Measurements from ENCODE around the gene SLC66A1.
"Not testable (repeated sequence)": the region's sequence is repeated elsewhere in the genome, so short reads cannot be mapped to it uniquely, and the experiment has no call there.

The SLC66A1 gene

DNA sequence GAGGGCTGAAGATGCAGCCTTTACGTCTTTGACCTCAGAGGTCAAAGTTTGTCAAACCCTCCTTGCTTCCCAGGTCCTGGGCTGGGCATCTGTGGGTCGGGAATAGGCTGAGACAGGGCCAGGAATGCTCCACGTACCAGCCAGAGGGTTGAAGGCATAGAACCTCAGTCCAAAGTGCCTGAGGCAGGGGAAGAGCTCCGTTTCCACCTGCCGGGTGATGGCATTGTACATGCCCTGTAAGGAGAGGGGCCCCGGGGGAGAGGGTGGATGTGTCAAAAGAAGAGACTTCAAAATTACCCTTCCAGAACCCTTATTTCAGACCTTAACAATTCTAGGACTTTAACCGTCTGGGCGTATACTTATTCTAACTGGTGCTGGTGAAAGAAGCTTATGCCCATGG lies 27.2 kb upstream of the SLC66A1 start:
- Histone ChIP-seq H3K36me3 (ENCODE audit: insufficient read depth) (no peaks in the 10 kb centered on the region), H4K20me1 (ENCODE audit: insufficient read depth) (no peaks in the 10 kb centered on the region), H3K4me2 (no peak overlapping the region), H3K9ac (no peak overlapping the region), H3K4me1 (ENCODE audit: low read depth, poor library complexity, severe bottlenecking) (no peaks in the 10 kb centered on the region), H3K79me2 (ENCODE audit: insufficient read depth, low read depth) (no peaks in the 10 kb centered on the region), H3K4me3 (IDR thresholded peaks at IDR 0.05; ENCODE audit: insufficient read depth, low read depth, low read length) (no peak overlapping the region), H2AFZ (ENCODE audit: low read depth) (no peak overlapping the region), H3K27ac (no peak overlapping the region), H3K27me3 (ENCODE audit: insufficient read depth, low read depth) (no peaks in the 10 kb centered on the region)
- TF ChIP-seq, protein P1, sequence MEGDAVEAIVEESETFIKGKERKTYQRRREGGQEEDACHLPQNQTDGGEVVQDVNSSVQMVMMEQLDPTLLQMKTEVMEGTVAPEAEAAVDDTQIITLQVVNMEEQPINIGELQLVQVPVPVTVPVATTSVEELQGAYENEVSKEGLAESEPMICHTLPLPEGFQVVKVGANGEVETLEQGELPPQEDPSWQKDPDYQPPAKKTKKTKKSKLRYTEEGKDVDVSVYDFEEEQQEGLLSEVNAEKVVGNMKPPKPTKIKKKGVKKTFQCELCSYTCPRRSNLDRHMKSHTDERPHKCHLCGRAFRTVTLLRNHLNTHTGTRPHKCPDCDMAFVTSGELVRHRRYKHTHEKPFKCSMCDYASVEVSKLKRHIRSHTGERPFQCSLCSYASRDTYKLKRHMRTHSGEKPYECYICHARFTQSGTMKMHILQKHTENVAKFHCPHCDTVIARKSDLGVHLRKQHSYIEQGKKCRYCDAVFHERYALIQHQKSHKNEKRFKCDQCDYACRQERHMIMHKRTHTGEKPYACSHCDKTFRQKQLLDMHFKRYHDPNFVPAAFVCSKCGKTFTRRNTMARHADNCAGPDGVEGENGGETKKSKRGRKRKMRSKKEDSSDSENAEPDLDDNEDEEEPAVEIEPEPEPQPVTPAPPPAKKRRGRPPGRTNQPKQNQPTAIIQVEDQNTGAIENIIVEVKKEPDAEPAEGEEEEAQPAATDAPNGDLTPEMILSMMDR (conservative IDR thresholded peaks at IDR 0.05; ENCODE audit: low read depth, low read length): no peak

GRCh38 chr1:19285366-19285765 lies 26.8 kb upstream of the SLC66A1 start:
- H3K27ac ChIP-seq; H3K36me3 ChIP-seq (ENCODE audit: insufficient read depth); H2AFZ ChIP-seq (ENCODE audit: low read depth); H3K79me2 ChIP-seq (ENCODE audit: insufficient read depth, low read depth); H3K4me1 ChIP-seq (ENCODE audit: low read depth, poor library complexity, severe bottlenecking); H3K4me2 ChIP-seq; H3K27me3 ChIP-seq (ENCODE audit: insufficient read depth, low read depth); H3K9ac ChIP-seq; H3K4me3 ChIP-seq (IDR thresholded peaks at IDR 0.05; ENCODE audit: insufficient read depth, low read depth, low read length); H4K20me1 ChIP-seq (ENCODE audit: insufficient read depth): not testable (repeated sequence)

DNA sequence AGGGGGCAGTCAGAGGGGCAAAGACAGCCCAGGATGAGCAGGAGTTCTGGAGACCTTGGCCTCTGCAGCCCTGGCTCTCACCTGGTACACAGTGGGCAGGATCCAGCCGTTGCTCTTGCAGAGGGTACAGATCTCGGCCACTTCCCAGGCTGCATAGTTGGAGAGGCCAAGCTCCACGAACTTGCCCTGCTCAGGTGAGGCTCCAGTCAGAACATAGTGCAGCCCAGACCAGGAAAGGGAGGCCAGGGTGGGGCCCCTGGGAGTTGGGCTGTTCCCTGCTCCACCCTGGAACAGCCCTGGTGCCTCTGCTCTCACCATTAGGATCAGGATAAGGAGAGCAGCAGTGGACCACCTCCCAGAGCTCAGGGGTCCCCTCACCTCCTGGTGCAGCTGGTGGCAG lies 26.3 kb upstream of the SLC66A1 start:
- not testable (repeated sequence) for H4K20me1 ChIP-seq (ENCODE audit: insufficient read depth); H2AFZ ChIP-seq (ENCODE audit: low read depth)

GRCh38 chr1:19287436-19288185 lies 24.5 kb upstream of the SLC66A1 start:
- Histone ChIP-seq H3K36me3 (ENCODE audit: insufficient read depth) (no peaks in the 10 kb centered on the region), H3K4me1 (ENCODE audit: low read depth, poor library complexity, severe bottlenecking) (no peaks in the 10 kb centered on the region), H4K20me1 (ENCODE audit: insufficient read depth) (no peaks in the 10 kb centered on the region), H3K27me3 (ENCODE audit: insufficient read depth, low read depth) (no peaks in the 10 kb centered on the region), H3K4me2 (no peak overlapping the region), H3K79me2 (ENCODE audit: insufficient read depth, low read depth) (no peaks in the 10 kb centered on the region), H3K27ac (no peak overlapping the region), H2AFZ (ENCODE audit: low read depth) (no peak overlapping the region), H3K4me3 (IDR thresholded peaks at IDR 0.05; ENCODE audit: insufficient read depth, low read depth, low read length) (no peak overlapping the region), H3K9ac (no peak overlapping the region)
- TF ChIP-seq, protein P1 (conservative IDR thresholded peaks at IDR 0.05; ENCODE audit: low read depth, low read length): no peak

More for the DNA sequence above, 26.3 kb upstream of the SLC66A1 start:
- not testable (repeated sequence) for H3K36me3 ChIP-seq (ENCODE audit: insufficient read depth); H3K9ac ChIP-seq; H3K4me3 ChIP-seq (IDR thresholded peaks at IDR 0.05; ENCODE audit: insufficient read depth, low read depth, low read length); H3K27me3 ChIP-seq (ENCODE audit: insufficient read depth, low read depth); H3K4me1 ChIP-seq (ENCODE audit: low read depth, poor library complexity, severe bottlenecking); H3K27ac ChIP-seq; H3K79me2 ChIP-seq (ENCODE audit: insufficient read depth, low read depth); H3K4me2 ChIP-seq

DNA sequence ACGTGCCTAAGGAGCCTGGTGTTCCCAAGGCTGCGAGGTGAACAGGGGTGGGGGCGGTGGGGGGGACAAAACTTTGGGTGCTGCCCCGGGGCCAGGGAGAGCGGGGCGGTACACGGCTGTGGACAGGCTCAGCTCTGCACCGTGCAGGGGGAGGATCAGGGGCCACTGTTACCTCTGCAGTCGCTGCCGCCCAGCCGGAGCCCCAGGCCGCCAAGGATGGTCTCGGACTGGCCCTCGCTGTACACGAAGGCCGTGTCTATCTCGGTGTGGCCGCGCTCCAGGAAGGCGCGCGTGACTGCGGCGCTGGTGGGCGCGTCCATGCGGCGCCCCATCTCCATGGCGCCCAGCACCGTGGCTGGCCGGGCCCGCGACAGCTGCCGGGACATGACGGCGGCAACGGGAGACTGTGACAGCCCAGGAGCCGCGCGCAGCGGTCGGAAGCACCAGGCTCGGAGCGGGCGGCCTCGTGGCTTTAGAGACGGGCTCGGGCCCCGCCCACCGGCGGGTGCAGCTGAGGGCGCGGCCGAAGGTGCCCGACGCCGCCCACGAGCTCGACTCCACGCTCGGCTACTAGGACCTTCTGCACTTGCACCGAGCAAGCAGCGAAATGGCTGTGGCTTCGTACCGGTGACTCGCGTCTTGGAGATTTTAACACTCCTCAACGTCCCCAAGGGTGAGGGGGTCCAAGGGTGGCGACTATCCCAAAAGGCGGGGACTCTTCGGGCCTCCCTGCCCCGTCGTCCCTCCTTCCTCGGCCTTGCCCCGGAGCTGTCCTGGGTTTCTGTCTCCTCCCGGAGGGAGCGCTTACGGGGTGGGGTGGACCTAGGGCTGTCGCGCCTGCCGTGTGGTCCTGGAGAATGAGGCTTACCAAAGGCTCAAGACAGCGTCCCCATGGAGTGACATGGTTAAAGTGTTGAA lies 23.5 kb upstream of the SLC66A1 start, which contains the start of gene AKR7A3:
Gene AKR7A3, minus strand, starts transcription at position 447 of the 918 bp plus-strand sequence. Its CDS starts 61 bp downstream, at position 386.
- H3K27me3 ChIP-seq (ENCODE audit: insufficient read depth, low read depth); H3K4me3 ChIP-seq (IDR thresholded peaks at IDR 0.05; ENCODE audit: insufficient read depth, low read depth, low read length); H2AFZ ChIP-seq (ENCODE audit: low read depth); H3K4me2 ChIP-seq; H3K4me1 ChIP-seq (ENCODE audit: low read depth, poor library complexity, severe bottlenecking); H4K20me1 ChIP-seq (ENCODE audit: insufficient read depth); H3K36me3 ChIP-seq (ENCODE audit: insufficient read depth); H3K9ac ChIP-seq; H3K27ac ChIP-seq; H3K79me2 ChIP-seq (ENCODE audit: insufficient read depth, low read depth): not testable (repeated sequence)

All from KMS-11 (cell line).